GM21360 (cell line): ENCODE results near the gene CDCP2.
"Not testable (repeated sequence)": the region's sequence is repeated elsewhere in the genome, so short reads cannot be mapped to it uniquely, and the experiment has no call there.

Experiments
- ATAC-seq: cut with Tn5 transposase; IDR thresholded peaks from one replicate; pipeline ENCODE4 v1.9.1; 2021; ENCODE audit warnings: mild to moderate bottlenecking, moderate library complexity; ENCODE audit not compliant: unreplicated experiment

CDCP2 gene

DNA sequence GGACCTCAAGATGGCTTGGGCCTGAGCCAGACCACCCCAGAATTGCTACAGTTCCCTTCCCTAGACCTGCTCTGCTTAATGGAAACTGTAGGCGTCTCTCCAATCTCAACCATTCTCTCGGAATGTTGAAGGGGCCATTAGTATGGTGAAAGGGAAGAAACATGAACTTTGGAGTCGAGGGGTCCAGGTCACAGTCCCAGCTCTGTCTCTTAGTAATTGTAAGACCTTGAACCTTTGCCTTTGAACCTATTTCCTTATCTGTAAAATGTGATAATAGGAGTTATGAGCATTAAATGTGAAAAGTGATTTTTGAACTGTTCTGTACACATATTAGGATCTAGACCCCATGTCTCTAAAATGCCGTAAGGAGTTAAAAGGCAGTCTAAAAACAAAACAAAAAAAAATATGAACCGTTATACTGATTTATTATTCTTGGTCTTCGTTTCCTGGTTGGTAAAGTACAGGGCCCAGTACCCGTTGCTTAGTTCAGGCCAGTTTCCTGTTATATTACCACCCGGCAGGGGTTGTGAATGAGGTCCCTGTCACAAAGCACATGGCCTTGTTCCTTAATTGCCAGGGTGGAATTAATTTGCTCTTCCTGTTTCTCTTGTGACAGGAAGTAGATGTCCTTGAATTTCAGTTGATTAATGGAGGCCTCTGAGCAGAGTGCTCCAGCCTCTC is 57.1 kb downstream of the CDCP2 start:
- no peak for ATAC-seq

- not testable (repeated sequence) for ATAC-seq
Observed at GRCh38 chr1:54094730-54095105, 58.1 kb downstream of the CDCP2 start.

DNA sequence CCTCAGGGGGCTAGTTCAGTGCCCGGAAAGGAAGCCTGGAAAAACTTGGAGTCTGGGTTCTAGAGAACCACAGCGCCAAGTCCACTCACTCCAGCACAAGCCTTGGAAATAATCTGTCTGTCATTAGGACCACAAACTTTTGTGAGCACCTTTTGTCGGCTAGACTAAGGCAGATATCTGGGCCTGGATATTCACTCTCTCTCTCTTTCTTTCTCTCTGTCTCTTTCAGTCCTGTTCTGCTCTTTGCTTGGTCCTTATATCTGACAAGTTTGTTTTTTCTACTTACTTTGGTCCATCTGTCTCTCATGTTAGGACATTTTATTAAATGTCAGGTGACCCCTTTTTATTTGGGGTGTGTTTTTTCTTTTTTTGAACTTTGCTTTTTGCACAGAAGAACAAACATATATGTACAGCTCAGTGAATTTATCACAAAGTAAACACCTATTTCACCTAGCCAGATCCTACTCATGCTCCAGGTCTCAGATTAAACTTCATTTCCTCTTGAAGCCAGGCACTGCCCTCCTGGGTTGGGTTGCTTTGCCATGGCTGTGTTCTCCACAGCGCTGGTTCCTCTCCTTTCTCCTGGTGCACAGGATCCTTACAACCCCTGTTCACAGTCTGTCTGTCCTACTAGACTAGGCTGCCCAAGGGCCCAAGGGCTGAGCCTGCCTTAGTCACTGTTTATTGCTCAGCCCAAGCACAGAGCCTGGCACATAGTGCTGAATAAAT is 58.6 kb downstream of the CDCP2 start:
- ATAC-seq = no peak

DNA sequence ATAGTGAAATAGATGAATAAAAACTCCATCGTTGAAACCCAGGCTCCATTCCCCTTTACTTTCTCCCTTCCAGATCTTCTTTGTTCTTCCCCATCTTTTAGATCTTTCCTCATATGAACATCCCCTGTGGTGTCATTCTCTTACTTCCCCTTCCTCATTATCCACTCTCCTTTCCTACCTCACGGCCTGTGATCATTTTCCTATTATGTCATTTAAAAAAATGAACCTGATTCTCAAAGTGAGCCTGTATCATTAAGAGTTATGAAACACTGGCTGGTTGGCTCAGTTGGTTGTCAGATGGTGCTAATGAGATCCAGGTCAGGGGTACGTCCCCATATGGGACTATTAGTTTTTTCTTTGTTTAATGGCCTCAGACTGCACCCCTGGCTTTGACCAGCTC is 61.1 kb downstream of the CDCP2 start:
- no peak for ATAC-seq

- no peak for ATAC-seq
Observed at GRCh38 chr1:54088385-54088784, 64.4 kb downstream of the CDCP2 start.

DNA sequence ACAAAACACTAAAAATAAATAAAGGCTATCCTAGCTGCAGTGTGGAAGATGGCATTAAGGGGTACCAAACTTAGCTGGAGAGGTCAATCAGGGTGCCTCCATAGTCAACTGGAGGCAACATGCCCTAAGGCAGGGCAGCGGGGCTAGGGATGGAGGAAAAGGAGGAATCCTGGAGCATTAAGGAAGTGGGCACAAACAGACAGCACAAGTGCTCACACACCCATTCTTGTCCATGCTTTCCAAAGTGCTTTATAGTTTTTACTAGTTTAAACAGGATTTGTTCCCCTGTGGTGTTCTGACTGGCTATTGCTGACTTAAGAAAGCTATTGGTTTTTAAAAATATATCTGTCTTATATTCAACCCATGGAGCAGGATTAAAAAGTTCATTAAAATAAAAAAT is 66.0 kb downstream of the CDCP2 start:
- no peak for ATAC-seq

GRCh38 chr1:54084794-54085193 is 68.0 kb downstream of the CDCP2 start:
- no peak for ATAC-seq
